HG03064 (cell line): Measurements from ENCODE around the gene SH2D7.

Experiments
- ATAC-seq: cut with Tn5 transposase; IDR thresholded peaks from one replicate; pipeline ENCODE4 v1.9.1; 2021; ENCODE audit warnings: low read depth; ENCODE audit not compliant: unreplicated experiment

Gene SH2D7

GRCh38 chr15:78101423-78102105 is 9.2 kb downstream of the SH2D7 start:
- ATAC-seq: no peak

GRCh38 chr15:78102211-78102610 is 9.8 kb downstream of the SH2D7 start:
- no peak for ATAC-seq

GRCh38 chr15:78102741-78103140 is 10.4 kb downstream of the SH2D7 start:
- no peak for ATAC-seq

- peak; percentile 69 for ATAC-seq
Observed at GRCh38 chr15:78103406-78104118, 11.2 kb downstream of the SH2D7 start.

GRCh38 chr15:78104119-78104479 is 11.7 kb downstream of the SH2D7 start:
- peak; percentile 14 for ATAC-seq

DNA sequence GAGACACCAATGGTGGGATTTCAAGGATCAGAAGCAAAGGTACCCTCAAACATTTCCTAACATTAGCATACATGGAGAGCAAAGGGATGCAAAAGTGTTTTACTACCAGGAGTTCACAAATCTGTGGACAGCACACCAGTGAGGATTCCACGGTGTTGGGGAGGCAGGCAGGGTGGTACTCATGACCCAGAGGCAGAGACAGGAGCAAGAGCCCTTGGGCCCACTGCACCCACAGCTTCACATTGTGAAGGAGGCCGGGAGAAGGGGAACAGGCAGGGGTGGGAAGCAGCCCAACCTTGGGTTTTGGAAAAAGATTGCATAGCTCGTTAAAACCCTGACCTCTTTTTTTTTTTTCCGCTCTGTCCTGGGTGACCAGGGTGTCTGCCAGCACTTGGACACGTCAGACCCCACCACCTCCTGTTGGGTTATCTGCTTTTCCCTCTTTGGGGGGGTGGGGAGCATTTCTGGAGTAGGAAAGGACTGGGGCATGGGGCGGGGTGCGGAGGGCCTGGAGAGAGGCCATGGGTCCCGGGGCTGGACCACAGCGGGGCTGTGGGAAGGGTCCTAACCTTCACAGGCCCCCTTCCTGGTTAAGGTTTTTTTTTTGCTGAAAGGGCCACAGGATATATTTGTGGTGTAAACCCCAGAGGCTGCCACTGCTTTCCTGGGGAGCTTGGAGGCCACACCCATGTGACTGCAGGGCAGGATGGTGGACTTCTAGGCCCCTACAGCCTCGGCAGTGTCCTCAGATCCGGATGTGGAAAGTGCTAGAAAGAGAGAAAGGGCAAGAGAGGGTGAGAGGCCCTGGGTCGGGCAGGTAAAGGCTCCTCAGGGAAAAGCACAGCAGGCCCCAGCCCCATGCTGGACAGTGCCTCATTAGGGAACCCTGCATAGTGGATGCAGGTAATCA is 12.5 kb downstream of the SH2D7 start:
- no peak for ATAC-seq

DNA sequence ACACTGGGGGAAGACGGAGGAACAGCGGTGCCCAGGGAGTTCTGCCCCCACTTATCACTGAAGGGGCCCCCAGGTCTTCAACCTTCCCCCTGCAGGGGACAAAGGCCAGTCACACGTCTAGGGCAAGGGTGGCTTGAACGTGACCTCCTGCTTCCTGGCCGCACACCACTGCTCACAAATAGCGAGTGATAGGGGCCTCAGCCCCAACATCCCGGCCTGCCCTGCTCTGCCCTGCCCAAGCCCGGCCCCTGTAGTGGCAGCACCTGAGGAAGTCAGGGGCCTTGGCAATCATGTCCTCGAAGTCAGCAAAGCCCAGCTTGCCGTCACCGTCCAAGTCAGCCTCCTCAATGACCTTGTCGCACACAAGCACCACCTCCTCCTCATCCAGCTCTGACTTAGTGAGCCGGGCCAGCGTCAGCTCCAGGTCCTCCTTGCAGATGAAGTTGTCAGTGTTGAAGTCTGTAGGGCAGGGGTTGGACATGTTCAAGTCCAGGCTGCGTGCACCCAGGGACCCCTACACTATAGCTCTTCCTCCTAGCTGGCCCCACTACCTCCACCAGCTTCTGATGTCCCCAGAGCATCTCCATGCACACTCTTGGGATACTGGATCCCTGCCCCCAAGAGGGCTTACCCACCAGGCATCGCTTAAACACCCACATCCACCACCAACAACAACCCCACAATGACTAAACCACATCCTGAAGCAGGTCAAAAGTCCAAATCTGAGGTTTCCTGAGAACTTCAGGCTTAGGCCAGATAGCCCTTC is 13.3 kb downstream of the SH2D7 start:
- no peak for ATAC-seq

GRCh38 chr15:78107471-78107870 is 15.1 kb downstream of the SH2D7 start:
- ATAC-seq: no peak

DNA sequence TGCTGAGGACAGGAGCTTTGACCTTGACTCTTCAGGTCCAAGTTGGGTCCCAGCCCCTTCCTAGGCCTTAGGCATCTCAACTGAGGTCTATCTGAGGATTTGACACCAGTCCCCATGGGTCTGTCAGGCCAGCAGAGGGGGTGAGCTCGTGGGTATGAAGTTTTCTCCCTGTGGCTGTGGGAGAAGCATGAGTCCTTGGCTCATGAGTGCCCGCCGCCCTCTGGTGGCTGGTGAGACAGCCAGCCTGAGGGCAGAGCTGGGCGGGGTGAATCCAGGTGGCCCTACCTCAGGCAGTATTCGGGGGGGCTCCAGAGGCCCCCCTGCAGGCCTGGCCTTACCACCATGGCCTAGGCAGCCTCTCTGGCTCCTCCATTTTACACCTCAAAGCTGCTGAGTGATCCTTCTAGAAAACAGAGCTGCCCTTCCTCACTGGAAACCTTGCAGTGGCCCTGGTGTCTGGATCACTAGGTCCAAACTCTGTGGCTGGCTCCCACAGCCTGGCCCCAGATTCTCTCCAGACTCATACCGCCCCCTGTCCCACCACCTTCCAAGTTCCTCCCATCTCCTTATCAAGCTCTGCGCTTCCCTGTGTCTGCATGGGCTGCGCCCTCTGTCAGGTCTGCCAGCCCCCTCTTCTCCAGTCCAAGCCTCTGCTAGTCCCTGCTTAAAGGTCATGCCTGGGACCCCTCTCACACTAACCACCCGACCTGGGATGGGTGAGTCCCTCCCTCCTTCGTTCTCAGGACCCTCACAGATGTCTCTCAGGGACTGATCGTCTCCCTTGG is 16.1 kb downstream of the SH2D7 start:
- no peak for ATAC-seq

GRCh38 chr15:78109156-78109555 is 16.8 kb downstream of the SH2D7 start:
- no peak for ATAC-seq

DNA sequence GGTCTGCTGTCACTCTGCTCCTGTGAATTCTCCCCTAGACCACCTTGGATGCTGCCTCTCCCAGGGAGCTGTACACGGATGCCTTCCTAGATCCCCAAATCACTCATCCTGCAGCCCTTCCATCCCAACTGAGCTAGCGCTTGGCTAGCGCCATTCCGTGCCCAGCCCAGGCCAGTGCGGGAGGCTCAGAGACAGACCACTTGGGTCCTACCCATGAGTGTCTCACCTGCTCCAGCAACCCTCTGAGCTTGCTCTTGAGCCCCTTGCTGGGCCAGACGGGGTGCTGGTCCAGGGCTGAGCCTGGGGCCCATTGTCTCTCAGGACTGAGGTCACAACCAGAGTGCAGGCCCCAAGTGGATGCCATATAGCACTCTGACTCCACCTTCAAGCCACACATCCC is 17.7 kb downstream of the SH2D7 start:
- ATAC-seq: no peak

DNA sequence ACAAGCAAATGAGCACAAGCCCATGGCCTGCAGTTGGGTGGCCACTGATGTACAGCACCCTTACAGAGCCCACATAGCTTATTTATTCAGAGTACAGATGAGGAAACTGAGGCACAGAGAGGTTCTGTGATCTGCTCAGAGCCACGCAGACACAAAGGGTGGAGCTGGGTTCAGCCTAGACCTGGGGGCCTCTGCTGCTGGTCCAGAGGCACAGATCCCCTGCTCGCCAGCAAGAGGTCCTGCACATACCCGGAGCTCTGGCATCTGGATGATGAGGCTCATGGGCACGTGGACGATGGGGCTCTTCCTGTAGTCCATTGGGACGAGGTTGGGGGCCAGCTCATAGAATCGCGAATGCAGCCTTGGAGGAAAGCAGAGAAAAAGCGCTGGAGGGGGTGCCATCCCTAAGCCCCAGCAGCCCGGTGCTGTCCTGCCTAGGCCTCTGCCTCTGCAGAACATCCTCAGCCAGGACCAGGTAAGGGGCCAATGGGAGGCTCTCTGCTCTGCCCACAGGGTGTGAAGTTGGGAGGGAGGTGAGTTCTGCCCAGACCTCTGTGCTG is 18.6 kb downstream of the SH2D7 start:
- ATAC-seq: no peak

GRCh38 chr15:78111788-78112187 is 19.4 kb downstream of the SH2D7 start:
- no peak for ATAC-seq

DNA sequence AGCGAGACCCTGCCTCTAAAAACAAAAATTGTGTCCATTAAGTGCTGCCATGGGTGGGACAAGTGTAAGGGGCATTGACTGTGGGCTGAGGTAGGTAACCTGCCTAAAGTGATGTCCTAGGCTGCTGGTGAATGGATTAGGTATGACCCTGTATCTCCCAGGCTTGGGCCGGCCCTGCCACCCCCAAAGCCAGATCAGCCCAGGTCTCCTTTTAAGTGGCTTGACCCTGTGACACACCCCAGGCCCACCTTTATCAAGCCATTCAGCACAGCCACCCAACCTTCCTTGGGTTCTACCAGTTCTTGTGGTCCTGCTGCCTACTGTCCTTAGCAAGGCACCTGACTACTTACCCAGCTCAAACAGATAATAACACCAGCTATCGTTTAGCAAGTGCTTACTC is 20.2 kb downstream of the SH2D7 start:
- ATAC-seq: no peak

GRCh38 chr15:78120523-78120922 is 28.2 kb downstream of the SH2D7 start:
- ATAC-seq: no peak

DNA sequence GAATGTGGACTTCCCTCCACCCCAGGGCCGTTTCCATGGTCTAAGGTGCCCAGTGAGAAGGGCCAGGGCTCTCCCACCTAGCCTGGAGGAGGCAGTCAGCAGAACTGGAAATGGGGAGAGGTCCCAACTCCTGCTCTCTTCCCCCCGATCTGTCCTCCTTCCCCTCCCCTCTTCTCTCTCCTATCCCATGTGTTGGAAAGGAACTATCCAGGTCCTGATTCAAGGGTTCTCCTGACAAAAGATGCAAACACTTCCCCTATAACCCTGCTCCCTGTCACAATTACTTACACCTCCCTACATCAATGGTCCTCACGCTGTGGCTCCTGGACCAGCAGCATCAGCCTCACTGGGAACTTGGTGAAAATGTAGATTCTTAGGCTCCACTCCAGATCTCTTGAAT is 32.9 kb downstream of the SH2D7 start:
- ATAC-seq: no peak

- no peak for ATAC-seq
Observed at GRCh38 chr15:78127882-78128281, 35.5 kb downstream of the SH2D7 start.

- no peak for ATAC-seq
Observed at GRCh38 chr15:78129077-78129750, 36.9 kb downstream of the SH2D7 start.

DNA sequence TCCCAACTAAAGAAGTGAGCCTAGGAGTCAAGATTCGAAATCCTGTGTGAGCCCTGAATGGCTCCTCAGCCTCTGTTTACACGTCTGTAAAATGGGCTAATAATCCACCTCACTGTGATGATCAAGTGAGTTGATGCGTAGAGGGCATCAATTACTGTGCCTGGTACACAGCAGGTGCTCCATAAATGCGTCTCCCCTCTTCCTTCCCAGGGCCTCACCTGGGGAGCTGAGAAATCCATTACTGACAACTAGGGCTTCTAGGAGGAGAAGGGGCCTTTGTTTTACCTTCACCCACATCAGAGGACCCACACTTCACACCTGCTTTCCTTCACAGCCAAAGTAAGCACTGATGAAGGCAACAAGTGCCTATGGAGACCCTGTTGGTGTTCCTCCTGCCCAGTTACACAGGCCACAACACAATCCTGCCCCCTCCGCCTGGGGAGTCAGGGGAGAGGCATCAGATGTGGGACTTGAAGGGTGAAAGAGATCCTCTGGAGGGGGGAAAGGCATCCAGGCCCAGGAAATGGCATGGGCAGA is 37.5 kb downstream of the SH2D7 start:
- no peak for ATAC-seq
